HG03175 (cell line): ENCODE data around the gene FBP1.
"Not testable (repeated sequence)": the region's sequence is repeated elsewhere in the genome, so short reads cannot be mapped to it uniquely, and the experiment has no call there.

ENCODE experiments used
- ATAC-seq: cut with Tn5 transposase; IDR thresholded peaks from one replicate; pipeline ENCODE4 v1.9.1; 2021; ENCODE audit warnings: mild to moderate bottlenecking, moderate library complexity; ENCODE audit not compliant: unreplicated experiment

The FBP1 gene

DNA sequence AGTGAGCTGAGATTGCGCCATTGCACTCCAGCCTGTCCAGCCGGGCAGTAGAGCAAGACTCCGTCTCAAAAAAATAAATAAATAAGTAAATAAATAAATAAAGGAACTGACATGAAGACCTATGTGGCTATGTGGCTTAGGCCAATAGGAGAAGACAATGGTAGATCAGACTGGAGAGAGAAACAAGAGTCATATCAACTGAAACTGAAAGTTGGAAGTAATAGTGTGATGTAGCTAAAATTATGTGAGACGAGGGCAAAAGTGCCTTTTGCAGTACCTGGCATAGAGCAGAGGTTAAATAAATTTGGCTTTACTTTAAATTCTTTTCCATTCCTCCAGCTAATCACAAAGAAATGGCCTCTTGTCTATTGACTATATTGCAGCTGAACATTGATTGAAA lies 53.0 kb downstream of the FBP1 start:
- ATAC-seq, result no peak

DNA sequence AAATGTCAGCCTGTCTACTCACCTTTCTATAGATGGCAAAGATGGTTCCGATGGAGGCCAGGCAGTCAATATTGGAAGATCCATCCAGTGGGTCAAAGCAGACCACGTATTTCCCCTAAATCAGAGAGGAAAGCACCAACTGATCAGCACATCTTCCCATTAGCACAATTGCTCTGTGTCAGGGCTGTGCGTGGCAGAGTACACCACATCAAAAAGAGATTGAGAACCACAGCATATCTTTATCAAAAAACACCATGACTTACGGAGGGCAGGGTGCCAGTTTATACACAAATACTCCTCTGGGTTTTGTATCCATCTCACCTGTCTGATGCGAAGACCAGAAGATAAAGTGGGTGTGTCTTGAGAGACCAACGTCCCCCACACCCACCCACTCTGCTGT lies 54.8 kb downstream of the FBP1 start:
- no peak for ATAC-seq

DNA sequence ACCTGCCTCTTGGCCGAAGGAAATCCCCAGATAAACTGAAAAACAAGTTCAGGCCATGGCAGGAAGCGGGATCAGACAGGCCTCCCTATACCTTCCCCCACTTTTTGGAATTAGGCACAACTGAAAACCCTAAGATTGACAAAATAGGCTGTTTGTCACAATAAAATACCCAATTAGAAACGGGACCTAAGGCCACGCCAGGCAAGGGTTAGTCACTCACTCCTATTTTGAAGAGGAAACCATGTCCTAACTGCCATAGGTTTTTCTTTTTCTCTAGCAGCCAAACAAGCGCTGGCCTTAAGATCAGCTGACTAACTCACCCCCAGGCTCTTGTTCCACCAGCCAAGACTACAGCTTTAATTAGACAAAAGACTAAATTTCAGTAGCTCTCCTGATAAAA lies 57.6 kb downstream of the FBP1 start:
- ATAC-seq, result no peak

DNA sequence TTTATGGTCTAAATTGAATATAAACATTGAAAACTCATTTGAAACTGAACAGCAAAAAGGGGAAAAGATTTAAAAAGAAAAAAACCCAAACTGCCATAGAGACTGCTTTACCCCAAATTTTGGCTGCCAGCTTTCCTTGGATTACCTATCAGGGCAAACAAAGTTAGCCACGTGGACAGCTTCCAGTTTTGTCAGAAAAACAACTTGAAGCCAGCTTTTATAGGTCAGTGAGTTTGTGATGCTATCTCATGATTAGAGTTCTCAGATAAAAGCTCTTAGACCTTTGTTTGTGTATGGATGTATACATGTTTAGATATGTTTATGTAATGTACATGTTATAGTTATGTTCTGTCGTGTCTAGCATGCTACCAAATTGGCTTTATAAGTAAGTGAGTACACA lies 61.7 kb downstream of the FBP1 start:
- ATAC-seq, result no peak

DNA sequence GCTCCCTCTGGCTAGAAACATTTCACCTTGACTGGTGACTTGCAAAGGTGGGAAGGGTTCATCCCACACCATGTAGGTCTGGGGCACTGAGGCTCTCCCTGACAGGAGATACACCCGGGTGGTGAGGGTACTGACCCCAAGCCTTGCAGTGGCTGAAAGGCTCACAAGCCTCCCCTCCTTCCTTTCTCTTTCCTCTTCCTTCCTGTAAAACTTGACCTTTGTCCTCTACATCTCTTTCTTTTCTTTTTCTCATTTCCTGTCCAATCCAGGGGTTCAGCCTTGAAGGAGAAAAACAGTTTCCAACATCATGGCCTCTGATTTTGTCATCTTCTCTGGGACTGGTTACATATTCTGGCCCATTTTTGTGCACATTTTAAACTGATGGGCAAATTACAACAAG lies 62.3 kb downstream of the FBP1 start:
- ATAC-seq, result no peak

DNA sequence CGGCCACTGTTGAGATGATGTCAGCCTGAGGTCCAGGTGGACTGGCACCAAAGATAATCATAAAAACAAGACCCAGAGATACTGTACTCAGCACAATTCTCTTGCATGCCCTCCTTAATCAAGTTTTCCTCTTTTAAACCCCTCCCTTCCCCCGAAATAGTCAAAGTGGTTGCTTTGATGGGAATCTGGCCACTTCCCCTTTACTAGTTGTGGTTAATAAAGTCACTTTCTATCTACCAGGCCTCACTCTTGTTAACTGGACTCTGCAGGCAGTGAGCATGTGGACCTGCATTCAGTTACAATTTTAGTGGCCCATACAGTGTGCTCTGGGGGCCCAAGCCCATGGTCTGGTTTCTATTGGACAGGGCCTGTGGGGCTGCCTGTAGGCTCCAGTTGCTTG lies 63.2 kb downstream of the FBP1 start:
- no peak for ATAC-seq

DNA sequence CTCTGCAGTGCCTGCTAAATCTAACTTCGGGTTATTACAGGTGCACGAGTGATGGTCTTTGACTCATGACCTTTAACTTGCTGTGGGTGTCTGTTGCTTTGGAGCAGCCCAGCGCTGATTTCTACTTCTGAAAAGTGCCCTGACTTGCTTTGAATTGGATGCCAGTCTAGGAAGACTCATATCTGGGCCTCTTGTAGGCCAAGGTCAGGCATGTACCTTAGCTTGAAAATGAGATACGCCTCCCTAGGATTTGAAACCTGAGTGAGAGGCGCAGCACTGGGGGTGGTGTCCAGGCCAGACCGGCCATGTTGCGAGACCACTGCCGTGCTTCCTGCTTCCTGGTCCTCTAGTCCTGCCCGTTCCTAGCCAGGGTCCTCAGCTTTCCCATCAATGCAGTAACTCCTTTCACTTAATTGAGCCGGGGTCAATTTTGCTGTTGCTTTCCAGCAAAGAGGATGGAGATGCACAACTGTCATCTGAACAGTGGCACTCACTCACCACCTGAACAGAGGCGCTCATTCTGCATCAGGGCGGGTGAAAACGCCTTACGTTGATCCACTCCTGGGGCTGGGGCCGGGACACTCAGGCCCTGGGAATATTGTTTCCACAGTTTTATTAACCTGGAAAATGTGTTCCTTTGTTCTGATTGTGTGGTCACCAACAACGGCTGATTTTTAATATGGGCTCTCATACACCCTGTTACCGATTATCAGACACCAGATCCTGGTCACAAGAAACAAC lies 70.2 kb downstream of the FBP1 start:
- no peak for ATAC-seq

DNA sequence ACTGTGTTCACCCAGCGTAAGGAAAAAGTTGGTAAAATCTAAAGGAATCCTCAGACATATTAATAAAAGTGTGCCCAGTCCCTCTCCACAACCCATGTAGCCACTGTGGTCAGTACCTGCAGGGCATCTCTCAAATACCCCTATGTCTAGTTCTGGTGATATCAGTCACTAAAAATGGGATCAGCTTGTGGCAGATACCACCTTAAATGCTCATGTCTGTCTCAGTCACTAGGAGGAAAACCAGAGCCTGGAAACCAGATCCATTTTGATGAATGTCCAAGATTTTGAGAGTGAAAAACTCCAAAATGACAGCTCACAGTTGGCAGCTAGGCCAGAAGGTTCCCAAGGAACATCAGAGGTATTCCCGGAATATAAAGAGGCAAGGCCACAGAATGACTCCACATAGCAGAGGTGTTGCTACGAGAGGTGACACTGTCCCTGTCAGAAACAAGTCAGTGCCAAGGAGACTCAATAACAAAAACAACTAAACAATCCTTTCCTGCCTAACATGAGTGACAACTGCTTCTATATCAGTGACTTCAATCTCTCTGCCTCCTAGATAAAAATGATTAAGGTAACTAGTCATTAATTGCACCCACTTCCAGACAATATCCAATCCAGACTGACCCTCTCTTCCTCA lies 70.9 kb downstream of the FBP1 start:
- ATAC-seq, result no peak

DNA sequence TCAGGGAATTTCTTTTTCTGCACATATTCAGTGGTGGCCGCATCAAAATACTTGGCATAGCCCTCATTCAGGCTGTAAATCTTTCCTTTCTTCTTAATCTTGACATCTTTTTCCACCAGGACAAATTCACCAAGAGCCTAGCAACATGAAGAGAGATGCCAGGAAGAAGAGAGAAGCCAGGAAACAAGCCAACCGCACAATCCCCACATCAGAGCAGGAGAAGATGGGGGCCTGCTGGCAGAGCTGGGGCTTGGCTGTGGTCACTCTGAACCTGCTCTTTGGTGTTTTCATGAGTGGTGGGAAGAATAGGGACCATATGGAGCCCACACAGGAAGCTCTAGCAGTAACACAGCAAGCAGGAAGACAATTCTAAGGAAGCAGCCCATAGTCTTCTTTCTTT lies 72.0 kb downstream of the FBP1 start:
- no peak for ATAC-seq

DNA sequence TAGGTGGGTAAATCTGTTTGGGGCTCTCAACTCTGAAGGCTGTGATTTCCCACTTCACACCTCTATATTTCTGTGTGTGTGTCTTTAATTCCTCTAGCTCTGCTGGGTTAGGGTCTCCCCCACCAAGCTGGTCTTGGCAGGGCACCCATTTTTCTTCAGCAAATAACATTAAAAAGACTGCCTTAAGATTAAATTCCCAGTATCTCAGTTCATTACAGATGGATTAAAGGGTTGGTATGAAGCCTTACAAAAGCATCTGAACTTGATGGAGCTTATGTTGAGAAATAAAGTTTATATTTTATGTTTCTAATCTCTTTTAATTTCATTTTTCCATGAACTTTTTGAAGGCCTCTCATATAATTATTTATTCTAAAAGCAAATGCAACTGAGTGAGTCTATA lies 72.8 kb downstream of the FBP1 start:
- ATAC-seq, result no peak

DNA sequence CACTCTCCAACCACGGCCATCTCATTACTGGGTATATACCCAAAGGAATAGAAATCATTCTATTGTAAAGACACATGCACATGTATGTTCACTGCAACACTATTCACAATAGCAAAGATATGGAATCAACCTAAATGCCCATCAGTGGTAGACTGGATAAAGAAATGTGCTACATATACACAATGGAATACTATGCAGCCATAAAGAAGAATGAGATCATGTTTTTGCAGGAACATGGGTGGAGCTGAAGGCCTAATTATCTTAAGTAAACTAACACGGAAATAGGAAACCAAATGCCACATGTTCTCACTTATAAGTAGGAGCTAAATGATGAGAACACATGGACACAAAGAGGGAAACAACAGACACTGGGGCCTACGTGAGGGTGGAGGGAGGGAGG lies 75.0 kb downstream of the FBP1 start:
- ATAC-seq, result not testable (repeated sequence)

DNA sequence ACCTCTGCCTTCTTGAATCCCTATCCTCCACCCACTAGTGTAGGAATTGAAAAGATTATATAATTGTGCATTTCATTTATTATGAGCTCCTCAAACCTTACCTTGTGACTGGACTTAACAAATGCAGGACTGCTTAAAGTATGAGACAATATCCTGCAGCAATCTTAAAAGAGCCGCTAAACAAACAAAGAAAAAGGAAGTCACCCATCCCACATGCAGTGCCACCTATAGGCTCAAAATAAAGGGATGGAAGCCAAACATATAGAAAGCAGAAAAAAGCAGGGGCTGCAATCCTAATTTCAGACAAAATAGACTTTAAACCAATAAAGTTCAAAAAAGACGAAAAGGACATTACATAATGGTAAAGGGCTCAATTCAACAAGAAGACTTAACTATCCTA lies 75.8 kb downstream of the FBP1 start:
- ATAC-seq, result no peak

DNA sequence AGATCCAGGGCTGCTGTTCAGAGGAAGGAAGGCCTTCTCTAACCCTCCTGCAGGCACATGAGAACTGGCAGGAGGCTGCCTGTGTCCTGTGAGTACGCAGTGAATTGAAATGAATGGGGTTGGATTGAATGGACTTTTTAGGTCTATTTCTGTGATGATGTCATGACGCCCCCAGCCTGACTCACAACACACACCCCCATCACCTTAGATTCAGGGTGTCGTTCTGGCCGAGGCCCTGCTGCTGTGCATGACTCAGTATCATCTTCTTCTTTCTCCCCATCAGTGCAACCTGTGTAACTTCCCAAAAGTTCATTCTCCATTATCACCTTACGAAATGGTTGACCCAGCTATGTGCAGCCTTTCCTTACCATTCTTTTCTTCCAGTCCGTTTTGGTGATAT lies 79.1 kb downstream of the FBP1 start:
- ATAC-seq, result no peak

DNA sequence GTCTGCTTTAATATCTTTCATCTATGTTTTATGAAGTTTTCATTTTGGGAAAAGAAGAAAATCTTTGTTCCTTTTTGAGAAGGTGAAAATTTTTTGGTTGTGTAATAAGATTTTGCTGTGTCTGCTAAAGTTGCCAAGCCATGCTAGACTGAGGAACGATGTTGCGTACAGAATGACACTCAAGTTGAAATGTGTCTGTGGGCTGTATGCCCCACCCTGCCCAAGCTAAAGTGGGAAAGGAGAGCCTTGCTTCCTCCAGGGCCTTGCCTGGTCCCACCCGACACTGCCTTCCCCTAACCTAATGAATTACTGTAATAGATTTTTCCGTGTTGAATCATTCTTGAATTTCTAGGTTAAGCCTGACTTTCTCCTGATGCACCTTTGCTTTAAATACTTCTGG lies 81.9 kb downstream of the FBP1 start:
- ATAC-seq, result no peak

DNA sequence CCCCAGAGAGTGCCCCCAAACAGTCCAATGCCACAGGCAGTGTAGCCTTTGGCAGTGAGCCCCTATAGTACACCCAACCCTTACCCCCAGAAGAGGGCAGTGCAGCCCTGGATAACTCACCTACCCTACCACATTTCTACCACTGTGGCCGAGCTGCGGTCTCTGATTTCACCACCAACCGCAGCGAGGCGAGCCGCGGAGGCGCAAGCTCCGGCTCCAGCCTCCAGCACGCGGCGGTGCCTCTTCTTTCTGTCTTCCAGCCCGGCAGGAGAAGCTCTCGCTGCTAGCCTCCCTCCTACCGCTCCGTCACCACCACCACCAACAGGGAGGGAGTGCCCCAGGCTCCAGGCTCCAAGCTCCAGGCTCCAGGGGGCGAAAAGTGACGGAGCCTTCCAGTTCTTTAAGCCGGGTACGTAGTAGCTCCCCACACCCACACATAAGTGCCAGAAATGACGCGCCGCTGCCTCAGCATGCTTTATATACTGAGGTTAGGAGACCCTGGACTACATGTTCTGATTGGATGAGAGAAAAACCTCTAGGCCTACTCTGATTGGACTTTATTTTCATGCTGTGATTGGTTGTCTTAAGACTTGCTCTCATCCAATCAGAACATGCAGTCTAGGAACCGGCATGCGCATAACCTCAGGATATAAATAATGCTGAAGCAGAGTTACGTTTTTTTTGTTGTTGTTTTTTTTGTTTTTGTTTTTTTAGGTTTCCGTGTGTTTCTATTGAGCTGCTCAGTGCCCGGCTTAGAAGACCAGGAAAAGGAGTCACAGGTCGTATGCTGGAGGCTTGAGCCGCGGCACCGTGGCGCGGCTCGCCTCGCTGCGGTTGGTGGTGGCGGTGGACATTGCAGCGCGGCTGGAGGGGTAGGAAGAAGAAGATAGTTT lies 84.6 kb downstream of the FBP1 start, which contains the start of gene PCAT7:
Gene PCAT7, plus strand, starts transcription at position 645 of the 893 bp plus-strand sequence.
- no peak for ATAC-seq

DNA sequence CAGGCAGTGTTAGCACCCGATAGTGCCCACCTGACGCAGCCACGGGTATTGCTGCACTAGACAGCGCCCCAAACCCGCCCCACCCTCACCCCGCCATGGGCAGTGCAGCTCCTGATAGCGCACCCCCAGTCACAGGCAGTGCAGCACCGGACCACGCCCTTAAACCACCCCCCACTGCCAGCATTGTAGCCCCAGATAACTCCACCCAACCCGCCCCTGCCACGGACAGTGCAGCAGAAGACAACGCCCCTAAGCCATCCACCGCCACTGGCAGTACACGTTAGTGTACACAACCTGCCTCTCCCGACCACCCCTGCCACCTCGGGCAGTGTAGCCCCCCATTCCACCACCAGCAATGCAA lies 85.3 kb downstream of the FBP1 start:
- ATAC-seq, result no peak
